NCI-H82 treated with DMSO at 0.1 percent for 48 hours (cell line): Measurements from ENCODE around the gene RPL4.
"Not testable (repeated sequence)": the region's sequence is repeated elsewhere in the genome, so short reads cannot be mapped to it uniquely, and the experiment has no call there.

Source experiments
- DNase-seq: peaks from one replicate; lab custom pipeline; 2025; ENCODE audit not compliant: unreplicated experiment; lab: John Stamatoyannopoulos, UW

The RPL4 gene

GRCh38 chr15:66504563-66505429 is at the start of gene RPL4, which contains the start of gene ZWILCH:
Gene RPL4, minus strand, starts transcription at chr15:66504855. Its CDS starts 65 bp downstream, at chr15:66504790.
Gene ZWILCH, plus strand, starts transcription at chr15:66505326. Its CDS starts 13 bp downstream, at chr15:66505339.
- peak; percentile 63 for DNase-seq

GRCh38 chr15:66545255-66545654 is 40.6 kb upstream of the RPL4 start:
- DNase-seq: no peak

- DNase-seq: no peak
Observed at GRCh38 chr15:66542896-66543295, 38.2 kb upstream of the RPL4 start.

- no peak for DNase-seq
Observed at GRCh38 chr15:66535056-66535455, 30.4 kb upstream of the RPL4 start.

- no peak for DNase-seq
Observed at GRCh38 chr15:66524838-66525237, 20.2 kb upstream of the RPL4 start.

GRCh38 chr15:66523926-66524325 is 19.3 kb upstream of the RPL4 start:
- no peak for DNase-seq

GRCh38 chr15:66515901-66516322 is 11.3 kb upstream of the RPL4 start:
- DNase-seq: no peak

GRCh38 chr15:66514586-66514985 is 9.9 kb upstream of the RPL4 start:
- no peak for DNase-seq

GRCh38 chr15:66508293-66508883 is 3.7 kb upstream of the RPL4 start:
- DNase-seq: no peak

- no peak for DNase-seq
Observed at GRCh38 chr15:66505818-66506217, 1.2 kb upstream of the RPL4 start.

- no peak for DNase-seq
Observed at GRCh38 chr15:66505430-66505811, 766 bp upstream of the RPL4 start.

GRCh38 chr15:66503780-66504562 is 684 bp downstream of the RPL4 start:
- no peak for DNase-seq

GRCh38 chr15:66503041-66503648 is 1.5 kb downstream of the RPL4 start:
- not testable (repeated sequence) for DNase-seq

- no peak for DNase-seq
Observed at GRCh38 chr15:66502491-66502890, 2.2 kb downstream of the RPL4 start.

GRCh38 chr15:66500346-66500745 is 4.3 kb downstream of the RPL4 start:
- DNase-seq: not testable (repeated sequence)

- DNase-seq: no peak
Observed at GRCh38 chr15:66498501-66499386, 5.9 kb downstream of the RPL4 start.

- peak; percentile 72 for DNase-seq
Observed at GRCh38 chr15:66497502-66498455, 6.9 kb downstream of the RPL4 start, which contains the start of gene SNAPC5. Gene SNAPC5, minus strand, starts transcription at chr15:66497762. Its CDS starts 31 bp downstream, at chr15:66497731.

- DNase-seq: no peak
Observed at GRCh38 chr15:66496951-66497501, 7.6 kb downstream of the RPL4 start.

GRCh38 chr15:66494262-66494661 is 10.4 kb downstream of the RPL4 start:
- no peak for DNase-seq
